Measurements from ENCODE around the gene MICAL3. TPM values are rescaled to one million over a fixed set of nuclear protein-coding genes. Genes with fewer than 3 reads are reported as not detected.
"Not testable (repeated sequence)": the region's sequence is repeated elsewhere in the genome, so short reads cannot be mapped to it uniquely, and the experiment has no call there.

MICAL3 gene
- total RNA-seq, 4 donors from 2014 or later, result 45.2 to 56.3 (median 46.3) TPM

- TF ChIP-seq EP300 (IDR thresholded peaks at IDR 0.05), result no peak
- no peak for TF ChIP-seq CTCF (IDR thresholded peaks at IDR 0.05)
- TF ChIP-seq POLR2A (IDR thresholded peaks at IDR 0.05), result no peak
- DNase-seq (ENCODE audit: low spot score in 2 of 2), result no peak
These were observed 146.1 kb downstream of the MICAL3 start for GRCh38 chr22:17878186-17878694.

GRCh38 chr22:17876878-17877855 lies 147.2 kb downstream of the MICAL3 start:
- not testable (repeated sequence) for H3K4me3 ChIP-seq; H3K9me3 ChIP-seq; H3K27me3 ChIP-seq; DNase-seq (ENCODE audit: low spot score in 2 of 2)
- Histone ChIP-seq H3K36me3 (peaks cover 0 to 71% (median 12%) of the 10 kb centered on the region in 3 donors), H3K4me1 (peaks cover 0 to 14% (median 0%) of the 10 kb centered on the region in 4 donors), H3K27ac (peak overlapping the region in 1 of 4 donors; percentile 32)

More at GRCh38 chr22:17878186-17878694, 146.1 kb downstream of the MICAL3 start:
- Histone ChIP-seq H3K27ac (peak overlapping the region in 2 of 4 donors; percentile 28 to 32), H3K4me1 (peaks cover 0 to 14% (median 0%) of the 10 kb centered on the region in 4 donors), H3K36me3 (peaks cover 0 to 69% (median 7%) of the 10 kb centered on the region in 3 donors), H3K9me3 (no peaks in the 10 kb centered on the region), H3K27me3 (no peaks in the 10 kb centered on the region), H3K4me3 (no peak overlapping the region)
- 76 to 97% methylated on average over 10 of the region's 10 CpGs for WGBS, 2 donors

GRCh38 chr22:17876306-17876831 lies 148.0 kb downstream of the MICAL3 start:
- WGBS, 2 donors, result 69 to 91% methylated on average over 4 of the region's 4 CpGs
- Histone ChIP-seq H3K27ac (no peak overlapping the region), H3K4me1 (peaks cover 0 to 14% (median 0%) of the 10 kb centered on the region in 4 donors), H3K36me3 (peaks cover 0 to 73% (median 12%) of the 10 kb centered on the region in 3 donors), H3K27me3 (no peaks in the 10 kb centered on the region), H3K4me3 (no peak overlapping the region), H3K9me3 (no peaks in the 10 kb centered on the region)
- DNase-seq (ENCODE audit: low spot score in 2 of 2), result no peak
- no peak for TF ChIP-seq EP300 (IDR thresholded peaks at IDR 0.05)
- no peak for TF ChIP-seq POLR2A (IDR thresholded peaks at IDR 0.05)
- no peak for TF ChIP-seq CTCF (IDR thresholded peaks at IDR 0.05)

GRCh38 chr22:17875631-17876030 lies 148.7 kb downstream of the MICAL3 start:
- no peak overlapping the region for H3K4me3 ChIP-seq
- WGBS, 2 donors, result 87% methylated on average over 12 of the region's 12 CpGs
- peaks cover 0 to 15% (median 0%) of the 10 kb centered on the region in 4 donors for H3K4me1 ChIP-seq
- H3K36me3 ChIP-seq, result peaks cover 0 to 73% (median 12%) of the 10 kb centered on the region in 3 donors
- no peaks in the 10 kb centered on the region for H3K27me3 ChIP-seq
- H3K9me3 ChIP-seq, result no peaks in the 10 kb centered on the region
- H3K27ac ChIP-seq, result no peak overlapping the region
- DNase-seq (ENCODE audit: low spot score in 2 of 2), result no peak
- no peak for TF ChIP-seq CTCF (IDR thresholded peaks at IDR 0.05)
- no peak for TF ChIP-seq POLR2A (IDR thresholded peaks at IDR 0.05)
- TF ChIP-seq EP300 (IDR thresholded peaks at IDR 0.05), result no peak

- Histone ChIP-seq H3K27me3 (no peaks in the 10 kb centered on the region), H3K4me3 (no peak overlapping the region), H3K4me1 (peaks cover 0 to 20% (median 0%) of the 10 kb centered on the region in 4 donors), H3K9me3 (no peaks in the 10 kb centered on the region), H3K27ac (no peak overlapping the region), H3K36me3 (peaks cover 0 to 72% (median 12%) of the 10 kb centered on the region in 3 donors)
- 92 to 94% methylated on average over 15 of the region's 15 CpGs for WGBS, 2 donors
- TF ChIP-seq CTCF (IDR thresholded peaks at IDR 0.05), result no peak
- no peak for TF ChIP-seq POLR2A (IDR thresholded peaks at IDR 0.05)
- no peak for TF ChIP-seq EP300 (IDR thresholded peaks at IDR 0.05)
- DNase-seq (ENCODE audit: low spot score in 2 of 2), result no peak
These were observed 149.2 kb downstream of the MICAL3 start for GRCh38 chr22:17875156-17875555.

All from tibial nerve (tissue), 4 donors.